ENCODE data around the gene KSR1. TPM values are rescaled to one million over a fixed set of nuclear protein-coding genes. Genes with fewer than 3 reads are reported as not detected.
"Not testable (repeated sequence)": the region's sequence is repeated elsewhere in the genome, so short reads cannot be mapped to it uniquely, and the experiment has no call there.

Gene KSR1
- total RNA-seq, 2 donors from 2014 or later: 99.9 to 142 TPM

GRCh38 chr17:27446569-27447301, 9.5 kb upstream of the KSR1 start:
- TF ChIP-seq CTCF (IDR thresholded peaks at IDR 0.05) (no peak), POLR2A (IDR thresholded peaks at IDR 0.05) (no peak)
- ATAC-seq (no peak), DNase-seq (no peak)
- Histone ChIP-seq H3K27me3 (no peaks in the 10 kb centered on the region), H3K9me3 (no peaks in the 10 kb centered on the region), H3K36me3 (replicated peaks in 1 of 2; ENCODE audit: insufficient read depth in 1 of 2, low read depth in 2 of 2) (no peaks in the 10 kb centered on the region), H3K4me1 (no peaks in the 10 kb centered on the region), H3K27ac (no peak overlapping the region), H3K4me3 (no peak overlapping the region)
- WGBS, 2 donors: 82 to 84% methylated on average over 6 of the region's 6 CpGs
- intact Hi-C loops (cut with DNase I): no loop called here

DNA sequence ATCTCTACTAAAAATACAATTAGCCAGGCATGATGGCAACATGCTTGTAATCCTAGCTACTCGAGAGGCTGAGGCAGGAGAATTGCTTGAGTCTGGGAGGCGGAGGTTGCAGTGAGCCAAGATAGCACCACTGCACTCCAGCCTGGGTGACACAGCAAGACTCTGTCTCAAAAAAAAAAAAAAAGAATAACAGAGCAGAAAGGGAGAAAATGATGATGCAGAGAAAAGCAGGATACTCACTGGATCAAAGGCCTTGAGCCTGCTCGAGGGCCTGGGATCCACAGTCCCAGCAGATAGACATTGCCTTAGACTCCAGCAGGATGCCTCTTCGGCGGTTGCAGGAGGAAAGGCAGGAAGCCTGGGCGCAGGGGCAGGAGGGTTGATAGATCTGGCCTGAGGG, 7.7 kb upstream of the KSR1 start:
- H3K4me3 ChIP-seq; DNase-seq; intact Hi-C loops (cut with DNase I); H3K4me1 ChIP-seq; H3K27ac ChIP-seq; H3K36me3 ChIP-seq (replicated peaks in 1 of 2; ENCODE audit: insufficient read depth in 1 of 2, low read depth in 2 of 2); H3K9me3 ChIP-seq; ATAC-seq; H3K27me3 ChIP-seq: not testable (repeated sequence)
- 94% methylated on average over 6 of the region's 6 CpGs for WGBS, 2 donors

DNA sequence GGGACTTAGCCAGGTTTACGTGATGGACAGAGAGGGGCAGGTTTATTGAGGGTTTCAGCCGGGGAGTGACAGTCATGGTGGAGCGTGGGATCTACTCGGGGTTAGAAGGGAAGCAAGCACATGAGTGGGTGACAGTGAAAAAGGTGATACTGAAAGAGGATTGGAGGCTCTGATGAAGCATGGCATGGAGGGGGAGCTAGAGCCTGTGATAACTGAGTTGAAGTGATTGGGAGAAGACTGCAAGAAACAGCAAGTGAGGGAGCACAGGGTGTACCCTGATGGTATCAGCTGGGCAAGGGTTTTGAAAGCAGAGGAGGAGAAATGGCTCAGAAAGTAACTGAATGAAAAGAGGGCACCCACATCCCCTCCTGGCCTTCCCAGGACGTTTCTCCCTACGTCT, 6.7 kb upstream of the KSR1 start:
- no peaks in the 10 kb centered on the region for H3K9me3 ChIP-seq
- 78% methylated on average over 6 of the region's 6 CpGs for WGBS, 2 donors
- TF ChIP-seq CTCF (IDR thresholded peaks at IDR 0.05) (peak in 1 of 7 experiments; percentile 9), POLR2A (IDR thresholded peaks at IDR 0.05) (no peak)
- intact Hi-C loops (cut with DNase I): no loop called here
- ATAC-seq: no peak
- H3K36me3 ChIP-seq (replicated peaks in 1 of 2; ENCODE audit: insufficient read depth in 1 of 2, low read depth in 2 of 2): no peaks in the 10 kb centered on the region
- H3K4me1 ChIP-seq: no peaks in the 10 kb centered on the region
- H3K27me3 ChIP-seq: no peaks in the 10 kb centered on the region
- H3K4me3 ChIP-seq: no peak overlapping the region
- DNase-seq: no peak
- no peak overlapping the region for H3K27ac ChIP-seq

- Histone ChIP-seq H3K36me3 (replicated peaks in 1 of 2; ENCODE audit: insufficient read depth in 1 of 2, low read depth in 2 of 2) (no peaks in the 10 kb centered on the region), H3K4me3 (no peak overlapping the region), H3K9me3 (no peaks in the 10 kb centered on the region), H3K27ac (no peak overlapping the region), H3K4me1 (no peaks in the 10 kb centered on the region), H3K27me3 (no peaks in the 10 kb centered on the region)
- no peak for TF ChIP-seq CTCF (IDR thresholded peaks at IDR 0.05)
- no peak for DNase-seq
- WGBS, 2 donors: 59 to 72% methylated on average over 5 of the region's 5 CpGs
- ATAC-seq: no peak
- intact Hi-C loops (cut with DNase I): no loop called here
Observed at GRCh38 chr17:27449988-27450387, 6.3 kb upstream of the KSR1 start.

DNA sequence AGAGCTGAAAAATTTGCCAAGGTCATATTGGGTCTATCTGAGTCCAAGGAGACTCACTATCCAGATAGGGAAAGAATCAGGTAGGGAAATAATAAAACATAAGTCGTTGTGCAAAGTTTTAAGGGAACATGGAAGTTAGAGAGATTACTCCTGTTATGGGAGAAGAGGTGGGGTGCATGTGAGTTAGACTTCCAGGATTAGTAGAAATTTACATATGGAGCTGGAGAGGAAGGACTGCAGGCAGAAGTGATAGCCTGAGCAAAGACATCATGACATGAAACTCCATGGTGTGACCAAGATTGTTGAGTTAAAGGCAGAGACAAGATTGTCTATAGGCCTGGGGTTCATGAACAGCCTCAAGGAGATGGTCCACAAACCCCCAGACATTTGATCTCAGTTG, 5.8 kb upstream of the KSR1 start:
- H3K36me3 ChIP-seq (replicated peaks in 1 of 2; ENCODE audit: insufficient read depth in 1 of 2, low read depth in 2 of 2): no peaks in the 10 kb centered on the region
- no peak for TF ChIP-seq POLR2A (IDR thresholded peaks at IDR 0.05)
- no peak for TF ChIP-seq CTCF (IDR thresholded peaks at IDR 0.05)
- 18 to 30% methylated on average over 1 of the region's 1 CpG for WGBS, 2 donors
- H3K27me3 ChIP-seq: no peaks in the 10 kb centered on the region
- H3K27ac ChIP-seq: no peak overlapping the region
- no peaks in the 10 kb centered on the region for H3K9me3 ChIP-seq
- no peak overlapping the region for H3K4me3 ChIP-seq
- no peak for ATAC-seq
- H3K4me1 ChIP-seq: peaks cover 1% of the 10 kb centered on the region
- intact Hi-C loops (cut with DNase I): no loop called here
- DNase-seq: no peak
